Esophagus squamous epithelium (tissue), 5 donors: ENCODE measurements around the gene NFKBIB. TPM values are rescaled to one million over a fixed set of nuclear protein-coding genes. Genes with fewer than 3 reads are reported as not detected.
"Not testable (repeated sequence)": the region's sequence is repeated elsewhere in the genome, so short reads cannot be mapped to it uniquely, and the experiment has no call there.

Source experiments
- DNase-seq: peaks from one replicate; lab custom pipeline; 2025; lab: John Stamatoyannopoulos, UW
- H3K27ac ChIP-seq, 4 donors: fragments of 200-600 bp; sonication (generic); one replicate each; pipeline ENCODE4 v1.5.1; 2016 to 2019; ENCODE audit warnings: mild to moderate bottlenecking in 1 of 4
- H3K27me3 ChIP-seq, 4 donors: fragments of 200-600 bp; sonication (generic); 1 replicate in 3 of 4; 2 replicates in 1 of 4; pipeline versions ENCODE4 v1.5.1 to v1.6.0; 2017 to 2021; ENCODE audit warnings: antibody characterized with exemption in 1 of 4
- H3K36me3 ChIP-seq, 3 donors: fragments of 200-600 bp; sonication (generic); one replicate each; pipeline ENCODE4 v1.5.1; 2016 to 2019
- H3K4me1 ChIP-seq, 3 donors: fragments of 200-600 bp; sonication (generic); one replicate each; pipeline ENCODE4 v1.5.1; 2017 to 2019
- H3K4me3 ChIP-seq, 4 donors: fragments of 200-600 bp; sonication (generic); 1 replicate in 3 of 4; 2 replicates in 1 of 4; pipeline ENCODE4 v1.5.1; 2016 to 2019; ENCODE audit warnings: mild to moderate bottlenecking in 2 of 4, moderate library complexity in 1 of 4
- H3K9me3 ChIP-seq, 3 donors: fragments of 200-600 bp; sonication (generic); one replicate each; pipeline ENCODE4 v1.5.1; 2016 to 2019
- POLR2A ChIP-seq, 4 donors: fragments of 450-650 bp; IDR thresholded peaks; one replicate each; pipeline ENCODE4 v1.6.1; 2017; ENCODE audit warnings: antibody characterized with exemption in 4 of 4, mild to moderate bottlenecking in 4 of 4, moderate library complexity in 3 of 4
- WGBS, 2 donors: methylation state at CpG; one replicate each; pipeline ENCODE4 v1.1.5; 2018; 5-methylcytosine and 5-hydroxymethylcytosine counted together
- intact Hi-C: fragments of 100-400 bp; cut with DNase I; formaldehyde crosslinking; loops from one replicate; pipeline ENCODE4 v1.15.0; 2022
- total RNA-seq, 4 donors: library from RNA; depleted of rRNA; stranded (reverse); fragments of >200 nt; gene quantifications; one replicate each; pipeline ENCODE4 v1.1.0, GENCODE V29; 2016
- TF ChIP-seq, protein P1 (sequence below), 6 experiments: fragments of 450-650 bp in 4 of 6; fragments of 200-600 bp in 2 of 6; sonication (generic) in 2 of 6; IDR thresholded peaks; one replicate each; pipeline ENCODE4 v1.5.1; 2016 to 2019; ENCODE audit warnings: antibody characterized with exemption in 6 of 6, mild to moderate bottlenecking in 4 of 6, moderate library complexity in 4 of 6
- donor health status: DM: yes; HTN: yes; CAD: no.

Gene NFKBIB
- total RNA-seq, 4 donors from 2014 or later = 22.0 to 34.0 (median 26.7) TPM

DNA sequence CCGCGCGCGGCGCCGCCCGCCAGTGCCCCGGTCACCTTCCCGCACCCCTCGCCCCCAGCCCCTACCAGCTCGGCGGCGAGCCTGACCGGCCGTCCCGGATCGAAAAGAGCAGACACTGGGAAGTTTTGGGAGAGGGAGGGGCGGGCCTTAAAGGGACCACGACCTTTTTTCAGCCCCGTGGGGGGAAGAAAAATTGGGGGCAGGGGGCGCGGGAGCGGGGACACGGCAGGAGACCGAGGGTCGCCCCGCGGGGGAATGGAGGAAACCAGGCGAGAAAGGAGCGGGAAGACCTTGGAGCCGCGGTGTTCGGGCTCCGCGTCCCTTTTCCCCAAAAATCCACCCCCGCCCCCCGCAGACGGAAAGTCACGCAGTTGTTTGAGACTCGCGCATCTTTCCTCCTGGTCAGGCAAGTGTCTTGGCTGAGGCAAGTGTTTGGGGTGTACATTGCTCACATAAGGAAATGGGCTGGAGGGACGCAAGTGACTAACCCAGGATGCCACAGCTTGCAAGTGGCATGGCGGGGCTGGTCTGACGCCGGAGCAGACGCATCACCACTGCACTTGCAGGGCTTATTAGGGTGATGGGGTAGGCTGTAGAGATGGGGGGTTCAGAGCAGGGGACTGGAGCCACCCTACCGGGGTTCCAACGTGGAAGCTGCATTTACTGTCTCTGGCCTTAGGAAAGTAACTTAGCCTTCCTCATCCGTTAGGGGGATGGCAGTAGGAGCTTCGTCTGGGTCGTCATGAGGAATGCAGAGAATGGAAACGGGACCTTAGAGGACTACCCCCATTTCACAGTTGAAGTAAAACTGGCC, 47.3 kb upstream of the NFKBIB start:
- H3K4me3 ChIP-seq = peak overlapping the region; percentile 80 to 91 (median 83)
- no peaks in the 10 kb centered on the region for H3K9me3 ChIP-seq
- peaks cover 0 to 5% (median 3%) of the 10 kb centered on the region in 3 donors for H3K36me3 ChIP-seq
- WGBS, 2 donors = 1 to 4% methylated on average over 12 to 20 of the region's 52 CpGs
- intact Hi-C loops = no loop called here
- peak overlapping the region; percentile 100 for H3K27ac ChIP-seq
- H3K4me1 ChIP-seq = peaks cover 25 to 48% (median 29%) of the 10 kb centered on the region in 3 donors
- peak in 2 of 4 donors; percentile 59 to 65 for TF ChIP-seq POLR2A (IDR thresholded peaks at IDR 0.05)
- TF ChIP-seq, protein P1, sequence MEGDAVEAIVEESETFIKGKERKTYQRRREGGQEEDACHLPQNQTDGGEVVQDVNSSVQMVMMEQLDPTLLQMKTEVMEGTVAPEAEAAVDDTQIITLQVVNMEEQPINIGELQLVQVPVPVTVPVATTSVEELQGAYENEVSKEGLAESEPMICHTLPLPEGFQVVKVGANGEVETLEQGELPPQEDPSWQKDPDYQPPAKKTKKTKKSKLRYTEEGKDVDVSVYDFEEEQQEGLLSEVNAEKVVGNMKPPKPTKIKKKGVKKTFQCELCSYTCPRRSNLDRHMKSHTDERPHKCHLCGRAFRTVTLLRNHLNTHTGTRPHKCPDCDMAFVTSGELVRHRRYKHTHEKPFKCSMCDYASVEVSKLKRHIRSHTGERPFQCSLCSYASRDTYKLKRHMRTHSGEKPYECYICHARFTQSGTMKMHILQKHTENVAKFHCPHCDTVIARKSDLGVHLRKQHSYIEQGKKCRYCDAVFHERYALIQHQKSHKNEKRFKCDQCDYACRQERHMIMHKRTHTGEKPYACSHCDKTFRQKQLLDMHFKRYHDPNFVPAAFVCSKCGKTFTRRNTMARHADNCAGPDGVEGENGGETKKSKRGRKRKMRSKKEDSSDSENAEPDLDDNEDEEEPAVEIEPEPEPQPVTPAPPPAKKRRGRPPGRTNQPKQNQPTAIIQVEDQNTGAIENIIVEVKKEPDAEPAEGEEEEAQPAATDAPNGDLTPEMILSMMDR (IDR thresholded peaks at IDR 0.05) = no peak
- no peak for DNase-seq
- no peaks in the 10 kb centered on the region for H3K27me3 ChIP-seq

DNA sequence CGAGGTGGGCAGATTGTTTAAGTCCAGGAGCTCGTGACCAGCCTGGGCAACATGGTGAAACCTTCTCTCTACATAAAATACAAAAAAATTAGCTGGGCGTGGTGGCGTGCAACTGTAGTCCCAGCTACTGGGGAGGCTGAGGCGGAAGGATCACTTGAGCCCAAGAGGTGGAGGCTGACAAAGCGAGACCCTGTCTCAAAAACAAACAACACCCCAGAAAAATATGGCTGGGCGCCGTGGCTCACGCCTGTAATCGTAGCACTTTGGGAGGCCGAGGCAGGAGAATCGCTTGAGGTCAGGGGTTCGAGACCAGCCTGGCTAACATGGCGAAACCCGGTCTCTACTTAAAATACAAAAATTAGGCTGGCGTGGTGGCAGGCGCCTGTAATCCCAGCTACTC, 46.6 kb upstream of the NFKBIB start:
- no peaks in the 10 kb centered on the region for H3K9me3 ChIP-seq
- no peaks in the 10 kb centered on the region for H3K27me3 ChIP-seq
- TF ChIP-seq, protein P1 (IDR thresholded peaks at IDR 0.05) = no peak
- no peak for TF ChIP-seq POLR2A (IDR thresholded peaks at IDR 0.05)
- H3K4me1 ChIP-seq = peaks cover 22 to 48% (median 27%) of the 10 kb centered on the region in 3 donors
- H3K27ac ChIP-seq = peak overlapping the region; percentile 100
- WGBS, 2 donors = 74 to 83% methylated on average over 9 to 17 of the region's 17 CpGs
- intact Hi-C loops = no loop called here
- no peak for DNase-seq
- no peaks in the 10 kb centered on the region for H3K36me3 ChIP-seq
- peak overlapping the region in 2 of 4 donors; percentile 83 to 91 for H3K4me3 ChIP-seq

DNA sequence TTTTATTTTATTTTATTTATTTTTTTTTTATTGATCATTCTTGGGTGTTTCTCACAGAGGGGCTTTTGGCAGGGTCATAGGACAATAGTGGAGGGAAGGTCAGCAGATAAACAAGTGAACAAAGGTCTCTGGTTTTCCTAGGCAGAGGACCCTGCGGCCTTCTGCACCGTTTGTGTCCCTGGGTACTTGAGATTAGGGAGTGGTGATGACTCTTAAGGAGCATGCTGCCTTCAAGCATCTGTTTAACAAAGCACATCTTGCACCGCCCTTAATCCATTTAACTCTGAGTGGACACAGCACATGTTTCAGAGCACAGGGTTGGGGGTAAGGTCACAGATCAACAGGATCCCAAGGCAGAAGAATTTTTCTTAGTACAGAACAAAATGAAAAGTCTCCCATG, 44.8 kb upstream of the NFKBIB start:
- H3K36me3 ChIP-seq, intact Hi-C loops, H3K9me3 ChIP-seq, H3K27ac ChIP-seq, H3K27me3 ChIP-seq, H3K4me3 ChIP-seq, DNase-seq: not testable (repeated sequence)
- WGBS, 2 donors = 40 to 55% methylated on average over 1 to 3 of the region's 3 CpGs
- peaks cover 16 to 39% (median 22%) of the 10 kb centered on the region in 3 donors for H3K4me1 ChIP-seq

DNA sequence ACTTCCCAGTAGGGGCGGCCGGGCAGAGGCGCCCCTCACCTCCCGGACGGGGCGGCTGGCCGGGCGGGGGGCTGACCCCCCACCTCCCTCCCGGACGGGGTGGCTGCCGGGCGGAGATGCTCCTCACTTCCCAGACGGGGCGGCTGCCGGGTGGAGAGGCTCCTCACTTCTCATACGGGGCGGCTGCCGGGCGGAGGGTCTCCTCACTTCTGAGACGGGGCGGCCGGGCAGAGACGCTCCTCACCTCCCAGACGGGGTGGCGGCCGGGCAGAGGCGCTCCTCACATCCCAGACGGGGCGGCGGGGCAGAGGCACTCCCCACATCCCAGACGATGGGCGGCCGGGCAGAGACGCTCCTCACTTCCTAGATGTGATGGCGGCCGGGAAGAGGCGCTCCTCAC, 44.0 kb upstream of the NFKBIB start:
- not testable (repeated sequence) for H3K4me3 ChIP-seq, DNase-seq

DNA sequence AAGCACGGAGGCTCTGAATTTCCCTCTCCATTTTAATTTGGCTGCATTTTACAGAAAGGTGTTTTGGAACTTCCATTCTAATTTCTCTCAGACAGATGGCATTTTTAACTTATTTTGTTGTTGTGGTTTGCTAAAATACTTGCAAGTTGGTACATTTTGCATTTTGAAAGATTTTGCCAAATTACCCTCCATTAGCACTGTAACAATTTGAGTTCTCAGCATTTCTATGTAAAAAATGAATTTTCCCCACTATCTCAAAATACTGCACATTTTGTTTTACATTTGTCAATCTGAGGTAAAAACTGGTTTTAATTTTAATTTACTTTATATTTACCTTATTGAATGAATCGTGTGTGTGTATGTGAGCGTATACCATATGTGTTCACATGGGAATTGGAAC, 43.0 kb upstream of the NFKBIB start:
- Histone ChIP-seq H3K27me3 (no peaks in the 10 kb centered on the region), H3K36me3 (no peaks in the 10 kb centered on the region), H3K4me3 (no peak overlapping the region), H3K4me1 (peaks cover 11 to 30% (median 13%) of the 10 kb centered on the region in 3 donors), H3K9me3 (no peaks in the 10 kb centered on the region), H3K27ac (peak overlapping the region in 3 of 4 donors; percentile 15 to 63 (median 38))
- 48 to 77% methylated on average over 3 of the region's 3 CpGs for WGBS, 2 donors
- intact Hi-C loops = no loop called here
- TF ChIP-seq POLR2A (IDR thresholded peaks at IDR 0.05) = no peak
- TF ChIP-seq, protein P1 (IDR thresholded peaks at IDR 0.05) = no peak
- no peak for DNase-seq

More for the DNA sequence above, 44.0 kb upstream of the NFKBIB start:
- H3K27ac ChIP-seq, H3K27me3 ChIP-seq, H3K9me3 ChIP-seq, H3K36me3 ChIP-seq, intact Hi-C loops: not testable (repeated sequence)
- WGBS, 2 donors = no CpG with 5 or more reads among the region's 37 CpGs
- peaks cover 16 to 36% (median 20%) of the 10 kb centered on the region in 3 donors for H3K4me1 ChIP-seq

DNA sequence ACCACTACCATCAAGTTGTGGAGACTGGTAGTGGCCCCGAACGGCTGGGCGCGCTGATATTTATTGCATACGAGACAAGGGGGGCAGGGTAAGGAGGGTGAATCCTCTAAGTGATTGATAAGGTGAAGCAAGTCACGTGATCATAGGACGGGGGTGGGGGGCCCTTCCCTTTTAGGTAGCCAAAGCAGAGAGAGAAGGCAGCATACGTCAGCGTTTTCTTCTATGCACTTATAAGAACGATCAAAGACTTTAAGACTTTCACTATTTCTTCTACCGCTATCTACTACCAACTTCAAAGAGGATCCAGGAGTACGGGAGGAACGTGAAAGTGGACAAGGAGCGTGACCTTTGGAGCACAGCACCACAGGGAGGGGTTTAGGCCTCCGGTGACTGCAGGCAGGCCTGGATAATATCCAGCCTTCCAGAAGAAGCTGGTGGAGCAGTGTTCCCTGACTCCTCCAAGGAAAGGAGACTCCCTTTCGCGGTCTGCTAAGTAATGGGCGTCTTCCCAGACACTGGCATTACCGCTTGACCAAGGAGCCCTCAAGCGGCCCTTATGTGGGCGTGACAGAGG, 40.1 kb upstream of the NFKBIB start:
- H3K4me3 ChIP-seq, H3K36me3 ChIP-seq, intact Hi-C loops, H3K27me3 ChIP-seq, DNase-seq, H3K27ac ChIP-seq, H3K9me3 ChIP-seq: not testable (repeated sequence)
- 78 to 79% methylated on average over 19 of the region's 21 CpGs for whole genome bisulfite sequencing, 2 donors
- H3K4me1 ChIP-seq = peaks cover 27 to 48% (median 28%) of the 10 kb centered on the region in 3 donors
